ENCODE data around the gene KBTBD12.

KBTBD12 gene

DNA sequence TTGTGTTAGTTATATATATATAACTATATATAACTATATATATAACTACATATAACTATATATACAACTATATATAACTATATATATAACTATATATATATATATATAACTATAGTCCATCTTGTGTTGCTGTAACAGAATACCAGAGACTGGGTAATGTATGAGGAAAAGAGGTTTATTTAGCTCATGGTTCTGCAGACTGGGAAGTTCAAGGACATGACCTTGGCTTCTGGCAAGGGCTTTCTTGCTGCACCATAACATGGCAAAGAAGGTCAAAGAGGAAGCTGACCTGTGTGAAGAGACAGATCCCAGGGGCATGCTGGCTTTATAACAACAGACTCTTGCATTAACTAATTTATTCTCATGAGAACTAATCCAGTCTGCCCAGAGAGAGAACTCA is 27.6 kb downstream of the KBTBD12 start:
- H3K4ac ChIP-seq (ENCODE audit: low read depth, low read length), result no peak overlapping the region
- H2AK5ac ChIP-seq (ENCODE audit: low read length), result no peak overlapping the region
- H3K4me2 ChIP-seq (ENCODE audit: low read length), result no peak overlapping the region
- no peaks in the 10 kb centered on the region for H3K36me3 ChIP-seq (ENCODE audit: control insufficient read depth, insufficient read depth, low read length)
- H4K8ac ChIP-seq (ENCODE audit: low read depth, low read length), result no peak overlapping the region
- no peak overlapping the region for H3K18ac ChIP-seq (ENCODE audit: low read length)
- no peaks in the 10 kb centered on the region for H3K79me1 ChIP-seq (ENCODE audit: low read length)
- no peak overlapping the region for H3K56ac ChIP-seq (ENCODE audit: low read length)
- H2BK15ac ChIP-seq (replicated peaks; ENCODE audit: low read depth), result no peak overlapping the region
- DNase-seq, result no peak
- no peaks in the 10 kb centered on the region for H3K79me2 ChIP-seq (ENCODE audit: control insufficient read depth, insufficient read depth, low read length)
- H3K27me3 ChIP-seq (ENCODE audit: insufficient read depth, low read length, poor library complexity), result no peaks in the 10 kb centered on the region
- H2BK5ac ChIP-seq (ENCODE audit: low read length), result no peak overlapping the region
- no peak overlapping the region for H4K5ac ChIP-seq (ENCODE audit: low read length)
- H3K23ac ChIP-seq (ENCODE audit: low read length), result no peak overlapping the region
- H3K4me3 ChIP-seq (ENCODE audit: low read length), result no peak overlapping the region
- no peaks in the 10 kb centered on the region for H3K4me1 ChIP-seq (ENCODE audit: control insufficient read depth, low read depth, low read length)
- no peak overlapping the region for H3K9ac ChIP-seq (ENCODE audit: low read length)
- H2BK120ac ChIP-seq (ENCODE audit: low read depth, low read length), result no peak overlapping the region
- H3K27ac ChIP-seq (ENCODE audit: low read depth, low read length), result no peak overlapping the region

DNA sequence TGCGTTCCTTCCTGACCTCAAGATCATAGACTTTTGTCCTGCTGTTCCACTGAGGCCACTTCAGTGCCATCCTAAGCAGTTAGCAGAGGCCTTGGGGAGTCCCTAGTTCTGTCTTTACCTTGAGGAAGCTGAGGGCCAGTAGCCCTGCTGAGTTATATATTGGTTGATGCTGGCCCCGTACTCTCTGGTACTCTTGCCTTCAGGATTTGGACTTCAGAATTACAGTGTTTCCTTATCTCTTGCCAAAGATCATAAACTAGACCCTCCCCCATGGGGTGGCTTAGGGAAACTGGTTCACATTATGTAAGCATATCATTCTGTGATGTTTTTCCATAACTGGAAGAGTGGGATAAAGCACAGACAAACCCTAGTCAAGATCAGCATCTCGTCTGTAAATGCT is 33.2 kb downstream of the KBTBD12 start:
- Histone ChIP-seq H2BK15ac (replicated peaks; ENCODE audit: low read depth) (no peak overlapping the region), H3K23ac (ENCODE audit: low read length) (no peak overlapping the region), H3K18ac (ENCODE audit: low read length) (no peak overlapping the region), H3K79me1 (ENCODE audit: low read length) (no peaks in the 10 kb centered on the region), H3K4me3 (ENCODE audit: low read length) (no peak overlapping the region), H3K27me3 (ENCODE audit: insufficient read depth, low read length, poor library complexity) (no peaks in the 10 kb centered on the region), H3K79me2 (ENCODE audit: control insufficient read depth, insufficient read depth, low read length) (no peaks in the 10 kb centered on the region), H3K4me2 (ENCODE audit: low read length) (no peak overlapping the region), H3K4me1 (ENCODE audit: control insufficient read depth, low read depth, low read length) (no peaks in the 10 kb centered on the region), H4K5ac (ENCODE audit: low read length) (no peak overlapping the region), H3K9ac (ENCODE audit: low read length) (no peak overlapping the region), H3K36me3 (ENCODE audit: control insufficient read depth, insufficient read depth, low read length) (no peaks in the 10 kb centered on the region), H2AK5ac (ENCODE audit: low read length) (no peak overlapping the region), H3K27ac (ENCODE audit: low read depth, low read length) (no peak overlapping the region), H4K8ac (ENCODE audit: low read depth, low read length) (no peak overlapping the region), H2BK120ac (ENCODE audit: low read depth, low read length) (no peak overlapping the region), H3K4ac (ENCODE audit: low read depth, low read length) (no peak overlapping the region), H3K56ac (ENCODE audit: low read length) (no peak overlapping the region), H2BK5ac (ENCODE audit: low read length) (no peak overlapping the region)
- no CpG with 5 or more reads among the region's 3 CpGs for WGBS (ENCODE audit: extremely low coverage, insufficient coverage, low lambda C conversion rate)
- DNase-seq, result no peak

DNA sequence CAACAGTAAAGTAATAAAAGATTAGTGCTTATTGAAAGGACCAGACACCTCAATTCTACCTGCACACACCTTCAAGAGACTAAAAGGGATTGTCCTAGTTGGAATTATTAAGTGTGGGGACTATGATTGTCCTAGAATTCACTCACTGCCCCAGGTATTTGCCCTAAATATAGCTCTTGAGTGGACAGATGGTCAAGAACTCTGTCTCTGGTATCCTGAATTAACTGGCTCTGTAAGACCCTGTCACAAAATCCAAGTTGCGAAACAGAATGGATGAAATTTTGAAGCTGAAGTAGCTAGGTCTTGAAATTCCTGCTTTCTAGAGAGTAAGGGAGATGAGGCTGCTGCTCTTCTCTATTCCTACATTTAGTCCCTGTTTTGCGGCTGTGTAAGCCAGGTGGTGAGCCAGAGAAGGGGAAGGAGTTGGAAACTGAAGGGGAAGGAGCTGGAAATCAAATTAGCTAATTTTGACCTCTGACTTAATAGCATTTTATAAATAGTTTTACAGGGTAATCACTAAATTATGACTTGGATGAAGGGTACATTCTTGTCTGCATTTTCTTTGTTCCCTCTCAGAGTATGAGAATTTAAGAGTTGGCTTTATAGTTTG is 34.5 kb downstream of the KBTBD12 start:
- Histone ChIP-seq H3K27ac (ENCODE audit: low read depth, low read length) (no peak overlapping the region), H3K23ac (ENCODE audit: low read length) (no peak overlapping the region), H3K4me3 (ENCODE audit: low read length) (no peak overlapping the region), H3K79me1 (ENCODE audit: low read length) (no peaks in the 10 kb centered on the region), H4K8ac (ENCODE audit: low read depth, low read length) (no peak overlapping the region), H2BK15ac (replicated peaks; ENCODE audit: low read depth) (no peak overlapping the region), H2BK5ac (ENCODE audit: low read length) (no peak overlapping the region), H3K18ac (ENCODE audit: low read length) (no peak overlapping the region), H3K36me3 (ENCODE audit: control insufficient read depth, insufficient read depth, low read length) (no peaks in the 10 kb centered on the region), H2AK5ac (ENCODE audit: low read length) (no peak overlapping the region), H3K4ac (ENCODE audit: low read depth, low read length) (no peak overlapping the region), H3K79me2 (ENCODE audit: control insufficient read depth, insufficient read depth, low read length) (no peaks in the 10 kb centered on the region), H3K4me1 (ENCODE audit: control insufficient read depth, low read depth, low read length) (no peaks in the 10 kb centered on the region), H3K4me2 (ENCODE audit: low read length) (no peak overlapping the region), H2BK120ac (ENCODE audit: low read depth, low read length) (no peak overlapping the region), H3K9ac (ENCODE audit: low read length) (no peak overlapping the region), H3K56ac (ENCODE audit: low read length) (no peak overlapping the region), H4K5ac (ENCODE audit: low read length) (no peak overlapping the region), H3K27me3 (ENCODE audit: insufficient read depth, low read length, poor library complexity) (no peaks in the 10 kb centered on the region)
- no CpG with 5 or more reads among the region's 2 CpGs for WGBS (ENCODE audit: extremely low coverage, insufficient coverage, low lambda C conversion rate)
- DNase-seq, result no peak

DNA sequence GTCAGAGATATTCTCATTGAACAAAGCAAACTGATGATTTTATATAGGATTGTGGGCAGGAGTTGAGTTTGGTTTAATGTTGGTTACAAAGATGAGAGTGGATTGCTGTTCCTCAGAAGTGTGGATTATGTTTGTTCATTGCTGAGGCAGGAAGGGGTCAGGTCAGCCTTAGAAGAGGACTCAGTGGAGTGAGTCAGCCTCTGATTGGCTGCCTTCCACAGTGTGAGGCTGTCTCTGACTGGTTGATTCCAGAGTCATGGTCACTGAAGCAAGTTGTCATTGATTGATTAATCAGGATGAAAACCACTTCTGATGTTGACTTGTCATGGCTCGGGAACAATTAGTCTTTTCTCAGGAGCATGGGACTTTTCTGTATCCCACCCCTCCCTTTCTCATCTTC is 36.2 kb downstream of the KBTBD12 start:
- DNase-seq, result no peak
- H3K27ac ChIP-seq (ENCODE audit: low read depth, low read length), result no peak overlapping the region
- no peak overlapping the region for H3K4me2 ChIP-seq (ENCODE audit: low read length)

DNA sequence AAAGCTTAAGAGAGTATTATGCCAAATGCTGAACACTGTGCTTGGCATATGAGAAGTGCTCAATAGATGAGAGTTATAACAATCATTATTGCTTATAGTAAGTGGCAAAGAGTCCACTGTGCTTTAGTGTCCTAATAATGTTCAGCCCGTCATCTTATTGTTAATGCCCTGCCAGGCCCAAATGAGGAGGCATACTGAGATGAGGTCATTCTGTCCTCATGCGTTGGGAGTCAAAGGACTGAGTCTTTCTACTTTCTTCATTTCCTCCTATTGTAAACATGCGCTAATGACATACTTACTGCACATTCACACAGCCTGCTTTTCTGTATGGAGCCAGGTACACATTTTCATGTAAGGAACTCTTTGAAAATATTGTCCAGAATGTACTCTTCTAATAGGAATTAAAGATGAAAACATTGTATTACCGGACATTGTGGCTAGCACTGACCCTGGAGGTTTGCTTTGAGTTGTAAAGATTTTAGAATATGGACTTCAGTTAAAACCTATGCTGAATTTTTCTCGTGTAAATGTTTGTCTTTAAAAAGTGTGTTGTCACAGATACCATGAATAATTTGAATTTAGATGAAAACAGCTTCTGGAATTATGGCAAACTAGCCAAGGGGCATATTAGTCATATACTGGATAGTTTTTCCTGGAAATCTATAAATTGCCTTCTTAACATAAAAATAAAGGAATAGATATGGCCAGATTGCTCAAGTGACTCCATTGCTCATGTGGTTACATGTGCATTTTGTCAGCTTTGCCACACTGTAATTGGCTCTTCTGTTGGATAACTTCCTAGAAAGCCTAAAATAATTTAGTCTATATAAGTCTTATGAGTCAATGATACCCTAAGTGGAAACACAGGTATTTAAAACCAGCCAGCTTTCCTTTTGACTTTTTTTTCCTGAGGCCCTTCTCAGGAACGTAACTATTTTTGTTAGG is 38.3 kb downstream of the KBTBD12 start:
- no peak overlapping the region for H2BK120ac ChIP-seq (ENCODE audit: low read depth, low read length)
- H3K56ac ChIP-seq (ENCODE audit: low read length), result no peak overlapping the region
- H3K27me3 ChIP-seq (ENCODE audit: insufficient read depth, low read length, poor library complexity), result no peaks in the 10 kb centered on the region
- H3K18ac ChIP-seq (ENCODE audit: low read length), result no peak overlapping the region
- H2AK5ac ChIP-seq (ENCODE audit: low read length), result no peak overlapping the region
- no peaks in the 10 kb centered on the region for H3K4me1 ChIP-seq (ENCODE audit: control insufficient read depth, low read depth, low read length)
- H3K4me2 ChIP-seq (ENCODE audit: low read length), result no peak overlapping the region
- H3K4me3 ChIP-seq (ENCODE audit: low read length), result no peak overlapping the region
- H3K9ac ChIP-seq (ENCODE audit: low read length), result no peak overlapping the region
- no peaks in the 10 kb centered on the region for H3K79me1 ChIP-seq (ENCODE audit: low read length)
- WGBS (ENCODE audit: extremely low coverage, insufficient coverage, low lambda C conversion rate), result no CpG with 5 or more reads among the region's 6 CpGs
- H3K36me3 ChIP-seq (ENCODE audit: control insufficient read depth, insufficient read depth, low read length), result no peaks in the 10 kb centered on the region
- no peak overlapping the region for H3K27ac ChIP-seq (ENCODE audit: low read depth, low read length)
- DNase-seq, result no peak
- no peak overlapping the region for H4K5ac ChIP-seq (ENCODE audit: low read length)
- H3K23ac ChIP-seq (ENCODE audit: low read length), result no peak overlapping the region
- H4K8ac ChIP-seq (ENCODE audit: low read depth, low read length), result no peak overlapping the region
- H3K79me2 ChIP-seq (ENCODE audit: control insufficient read depth, insufficient read depth, low read length), result no peaks in the 10 kb centered on the region
- H2BK15ac ChIP-seq (replicated peaks; ENCODE audit: low read depth), result no peak overlapping the region
- no peak overlapping the region for H2BK5ac ChIP-seq (ENCODE audit: low read length)
- H3K4ac ChIP-seq (ENCODE audit: low read depth, low read length), result no peak overlapping the region

More for the DNA sequence above, 36.2 kb downstream of the KBTBD12 start:
- Histone ChIP-seq H3K36me3 (ENCODE audit: control insufficient read depth, insufficient read depth, low read length) (no peaks in the 10 kb centered on the region), H3K79me1 (ENCODE audit: low read length) (no peaks in the 10 kb centered on the region), H3K4me1 (ENCODE audit: control insufficient read depth, low read depth, low read length) (no peaks in the 10 kb centered on the region), H2AK5ac (ENCODE audit: low read length) (no peak overlapping the region), H3K4me3 (ENCODE audit: low read length) (no peak overlapping the region), H4K5ac (ENCODE audit: low read length) (no peak overlapping the region), H3K23ac (ENCODE audit: low read length) (no peak overlapping the region), H3K27me3 (ENCODE audit: insufficient read depth, low read length, poor library complexity) (no peaks in the 10 kb centered on the region), H3K4ac (ENCODE audit: low read depth, low read length) (no peak overlapping the region), H3K9ac (ENCODE audit: low read length) (no peak overlapping the region), H4K8ac (ENCODE audit: low read depth, low read length) (no peak overlapping the region), H3K56ac (ENCODE audit: low read length) (no peak overlapping the region), H3K79me2 (ENCODE audit: control insufficient read depth, insufficient read depth, low read length) (no peaks in the 10 kb centered on the region), H2BK5ac (ENCODE audit: low read length) (no peak overlapping the region), H2BK120ac (ENCODE audit: low read depth, low read length) (no peak overlapping the region), H3K18ac (ENCODE audit: low read length) (no peak overlapping the region), H2BK15ac (replicated peaks; ENCODE audit: low read depth) (no peak overlapping the region)
- no CpG with 5 or more reads among the region's 1 CpG for WGBS (ENCODE audit: extremely low coverage, insufficient coverage, low lambda C conversion rate)

Measured in mesendoderm (in vitro differentiated cells).